ENCODE results near the gene EPHB2.
"Not testable (repeated sequence)": the region's sequence is repeated elsewhere in the genome, so short reads cannot be mapped to it uniquely, and the experiment has no call there.

The EPHB2 gene

GRCh38 chr1:22710701-22711049 lies at the start of gene EPHB2:
Gene EPHB2, plus strand, starts transcription at chr1:22710839. Its CDS starts 144 bp downstream, at chr1:22710983.
- no peak for DNase-seq

- no peak for DNase-seq
Observed at GRCh38 chr1:22661880-22662279, 48.8 kb upstream of the EPHB2 start.

- DNase-seq, result no peak
Observed at GRCh38 chr1:22662318-22662717, 48.3 kb upstream of the EPHB2 start.

GRCh38 chr1:22662986-22663408 lies 47.6 kb upstream of the EPHB2 start:
- no peak for DNase-seq

- no peak for DNase-seq
Observed at GRCh38 chr1:22665752-22666151, 44.9 kb upstream of the EPHB2 start.

- DNase-seq, result no peak
Observed at GRCh38 chr1:22666412-22666811, 44.2 kb upstream of the EPHB2 start.

- not testable (repeated sequence) for DNase-seq
Observed at GRCh38 chr1:22668840-22669239, 41.8 kb upstream of the EPHB2 start.

- DNase-seq, result no peak
Observed at GRCh38 chr1:22670352-22670975, 40.2 kb upstream of the EPHB2 start.

GRCh38 chr1:22671999-22672398 lies 38.6 kb upstream of the EPHB2 start:
- no peak for DNase-seq

GRCh38 chr1:22673486-22674409 lies 36.9 kb upstream of the EPHB2 start:
- DNase-seq, result no peak

- no peak for DNase-seq
Observed at GRCh38 chr1:22674410-22674749, 36.3 kb upstream of the EPHB2 start.

- not testable (repeated sequence) for DNase-seq
Observed at GRCh38 chr1:22676151-22676550, 34.5 kb upstream of the EPHB2 start.

- DNase-seq, result no peak
Observed at GRCh38 chr1:22676916-22677583, 33.6 kb upstream of the EPHB2 start.

- DNase-seq, result no peak
Observed at GRCh38 chr1:22677931-22678896, 32.4 kb upstream of the EPHB2 start.

- DNase-seq, result no peak
Observed at GRCh38 chr1:22680726-22681125, 29.9 kb upstream of the EPHB2 start.

GRCh38 chr1:22681556-22682276 lies 28.9 kb upstream of the EPHB2 start:
- DNase-seq, result no peak

GRCh38 chr1:22683547-22683946 lies 27.1 kb upstream of the EPHB2 start:
- no peak for DNase-seq

GRCh38 chr1:22685591-22686059 lies 25.0 kb upstream of the EPHB2 start:
- DNase-seq, result no peak

GRCh38 chr1:22687191-22687590 lies 23.4 kb upstream of the EPHB2 start:
- no peak for DNase-seq

GRCh38 chr1:22688466-22688865 lies 22.2 kb upstream of the EPHB2 start:
- no peak for DNase-seq

GRCh38 chr1:22689505-22689904 lies 21.1 kb upstream of the EPHB2 start:
- no peak for DNase-seq

Data from activated T-cell treated with anti-CD3 and anti-CD28 coated beads for 4 hours (primary cell).